ENCODE measurements around the gene SPDYC.

Gene SPDYC

DNA sequence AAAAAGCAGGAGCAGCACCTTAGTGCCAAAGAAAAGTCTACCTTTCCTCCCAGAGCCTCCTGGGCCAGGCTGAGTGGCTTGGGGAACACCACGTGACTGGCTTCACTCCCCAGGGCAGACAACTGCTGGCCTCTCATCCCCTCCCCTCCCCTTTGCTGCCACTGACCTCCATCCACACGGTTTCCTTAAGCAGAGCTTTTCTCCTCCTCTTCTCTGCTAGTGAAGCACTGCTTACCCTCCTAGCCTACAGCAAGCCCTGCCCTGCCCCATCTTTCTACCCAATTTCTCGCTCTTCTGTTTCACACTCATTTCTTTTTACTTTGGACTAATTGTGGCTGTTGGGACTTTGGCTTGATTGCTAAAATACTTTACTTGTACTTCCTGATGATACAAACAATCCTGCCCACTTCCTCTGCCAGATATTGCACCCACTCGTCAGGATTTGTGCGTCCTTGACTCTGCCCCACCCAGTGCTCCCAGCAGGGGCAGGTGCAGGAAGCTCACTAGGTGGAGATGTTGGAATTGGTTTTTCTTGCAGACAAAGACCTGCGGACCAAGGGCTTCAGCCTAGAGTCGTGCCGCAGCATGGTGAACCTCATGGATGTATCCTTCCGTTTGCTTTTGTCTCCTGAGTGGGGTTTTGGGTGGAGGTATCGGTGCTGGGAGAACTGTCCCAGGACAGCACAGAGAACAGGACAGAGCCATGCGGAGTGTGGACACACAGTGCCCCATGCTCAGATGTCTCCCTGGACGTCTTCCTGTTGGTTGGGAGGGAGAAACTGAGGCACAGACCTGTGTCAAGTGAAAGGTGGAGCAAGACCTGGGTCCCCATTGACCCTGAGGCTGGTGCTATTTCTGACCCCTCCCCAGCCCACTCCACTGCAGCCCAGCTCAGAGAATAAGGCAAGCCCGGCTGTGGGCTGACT lies 39.0 kb downstream of the SPDYC start:
- DNase-seq (ENCODE audit: low read depth in 2 of 2), result no peak
- H3K4me3 ChIP-seq (replicated peaks in 1 of 2; ENCODE audit: low read depth in 2 of 2, low read length in 2 of 2), result no peak overlapping the region
- TF ChIP-seq, protein P1, sequence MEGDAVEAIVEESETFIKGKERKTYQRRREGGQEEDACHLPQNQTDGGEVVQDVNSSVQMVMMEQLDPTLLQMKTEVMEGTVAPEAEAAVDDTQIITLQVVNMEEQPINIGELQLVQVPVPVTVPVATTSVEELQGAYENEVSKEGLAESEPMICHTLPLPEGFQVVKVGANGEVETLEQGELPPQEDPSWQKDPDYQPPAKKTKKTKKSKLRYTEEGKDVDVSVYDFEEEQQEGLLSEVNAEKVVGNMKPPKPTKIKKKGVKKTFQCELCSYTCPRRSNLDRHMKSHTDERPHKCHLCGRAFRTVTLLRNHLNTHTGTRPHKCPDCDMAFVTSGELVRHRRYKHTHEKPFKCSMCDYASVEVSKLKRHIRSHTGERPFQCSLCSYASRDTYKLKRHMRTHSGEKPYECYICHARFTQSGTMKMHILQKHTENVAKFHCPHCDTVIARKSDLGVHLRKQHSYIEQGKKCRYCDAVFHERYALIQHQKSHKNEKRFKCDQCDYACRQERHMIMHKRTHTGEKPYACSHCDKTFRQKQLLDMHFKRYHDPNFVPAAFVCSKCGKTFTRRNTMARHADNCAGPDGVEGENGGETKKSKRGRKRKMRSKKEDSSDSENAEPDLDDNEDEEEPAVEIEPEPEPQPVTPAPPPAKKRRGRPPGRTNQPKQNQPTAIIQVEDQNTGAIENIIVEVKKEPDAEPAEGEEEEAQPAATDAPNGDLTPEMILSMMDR (IDR thresholded peaks at IDR 0.05; ENCODE audit: low read depth, low read length), result no peak

DNA sequence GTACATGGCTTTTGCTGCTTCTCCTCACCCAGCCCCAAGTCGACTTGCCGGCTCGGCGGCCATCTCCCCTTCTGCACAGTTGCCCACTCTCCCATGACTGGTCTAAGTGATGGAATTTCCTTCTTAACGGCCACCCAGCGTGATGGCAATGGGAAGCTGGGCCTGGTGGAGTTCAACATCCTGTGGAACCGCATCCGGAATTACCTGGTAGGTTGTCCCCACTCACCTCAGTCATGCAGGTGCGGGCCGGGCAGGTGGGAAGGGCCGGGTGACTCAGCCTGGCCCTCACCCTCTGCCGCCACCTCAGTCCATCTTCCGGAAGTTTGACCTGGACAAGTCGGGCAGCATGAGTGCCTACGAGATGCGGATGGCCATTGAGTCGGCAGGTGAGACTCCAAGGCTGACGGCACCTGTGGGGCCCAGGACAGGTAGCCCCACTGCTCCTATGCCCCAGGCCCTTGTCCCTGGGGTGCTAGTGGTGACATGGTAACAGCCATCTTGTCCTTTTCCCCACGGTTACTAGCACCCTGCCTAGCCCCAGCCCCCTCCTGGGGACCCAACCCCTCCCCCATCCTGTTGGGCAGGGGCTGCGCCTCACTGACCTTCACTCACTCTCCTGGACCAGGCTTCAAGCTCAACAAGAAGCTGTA lies 39.8 kb downstream of the SPDYC start:
- TF ChIP-seq, protein P1 (IDR thresholded peaks at IDR 0.05; ENCODE audit: low read depth, low read length), result no peak
- DNase-seq (ENCODE audit: low read depth in 2 of 2), result no peak
- no peak overlapping the region for H3K4me3 ChIP-seq (replicated peaks in 1 of 2; ENCODE audit: low read depth in 2 of 2, low read length in 2 of 2)

DNA sequence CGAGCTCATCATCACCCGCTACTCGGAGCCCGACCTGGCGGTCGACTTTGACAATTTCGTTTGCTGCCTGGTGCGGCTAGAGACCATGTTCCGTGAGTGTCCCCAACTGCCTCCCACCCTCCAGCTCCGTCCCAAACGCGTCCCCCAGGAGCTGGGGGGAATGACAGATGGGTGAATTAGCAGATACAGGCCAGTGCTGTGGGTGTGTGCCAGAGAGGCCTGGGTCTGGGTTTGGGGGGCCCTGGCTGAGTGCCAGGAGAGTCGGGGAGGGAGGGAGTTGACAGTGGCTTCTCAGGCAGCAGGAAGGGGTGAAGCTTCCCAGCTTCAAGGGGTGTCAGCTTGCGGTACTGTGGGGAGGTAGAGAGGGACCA lies 40.3 kb downstream of the SPDYC start:
- no peak for DNase-seq (ENCODE audit: low read depth in 2 of 2)
- TF ChIP-seq, protein P1 (IDR thresholded peaks at IDR 0.05; ENCODE audit: low read depth, low read length), result no peak

DNA sequence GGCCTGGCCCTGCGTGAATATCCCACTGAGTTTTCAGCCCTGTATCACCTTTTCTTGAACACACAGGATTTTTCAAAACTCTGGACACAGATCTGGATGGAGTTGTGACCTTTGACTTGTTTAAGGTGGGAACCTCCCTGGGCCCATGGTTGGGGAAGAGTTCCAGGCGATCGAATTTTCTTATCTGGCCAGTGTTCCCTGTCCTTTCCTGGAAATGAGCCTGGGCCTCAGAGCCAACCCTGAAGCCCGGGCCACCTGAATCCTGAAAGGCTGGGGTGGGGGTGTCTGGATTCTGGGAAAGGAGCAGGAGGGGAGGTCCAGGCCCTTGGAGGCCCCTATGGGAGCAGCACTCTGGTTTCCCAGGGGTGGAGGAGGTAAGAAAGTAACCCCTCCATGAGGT lies 40.7 kb downstream of the SPDYC start:
- no peak for DNase-seq (ENCODE audit: low read depth in 2 of 2)
- no peak overlapping the region for H3K4me3 ChIP-seq (replicated peaks in 1 of 2; ENCODE audit: low read depth in 2 of 2, low read length in 2 of 2)
- TF ChIP-seq, protein P1 (IDR thresholded peaks at IDR 0.05; ENCODE audit: low read depth, low read length), result no peak

More for the DNA sequence above, 40.3 kb downstream of the SPDYC start:
- H3K4me3 ChIP-seq (replicated peaks in 1 of 2; ENCODE audit: low read depth in 2 of 2, low read length in 2 of 2), result no peak overlapping the region

DNA sequence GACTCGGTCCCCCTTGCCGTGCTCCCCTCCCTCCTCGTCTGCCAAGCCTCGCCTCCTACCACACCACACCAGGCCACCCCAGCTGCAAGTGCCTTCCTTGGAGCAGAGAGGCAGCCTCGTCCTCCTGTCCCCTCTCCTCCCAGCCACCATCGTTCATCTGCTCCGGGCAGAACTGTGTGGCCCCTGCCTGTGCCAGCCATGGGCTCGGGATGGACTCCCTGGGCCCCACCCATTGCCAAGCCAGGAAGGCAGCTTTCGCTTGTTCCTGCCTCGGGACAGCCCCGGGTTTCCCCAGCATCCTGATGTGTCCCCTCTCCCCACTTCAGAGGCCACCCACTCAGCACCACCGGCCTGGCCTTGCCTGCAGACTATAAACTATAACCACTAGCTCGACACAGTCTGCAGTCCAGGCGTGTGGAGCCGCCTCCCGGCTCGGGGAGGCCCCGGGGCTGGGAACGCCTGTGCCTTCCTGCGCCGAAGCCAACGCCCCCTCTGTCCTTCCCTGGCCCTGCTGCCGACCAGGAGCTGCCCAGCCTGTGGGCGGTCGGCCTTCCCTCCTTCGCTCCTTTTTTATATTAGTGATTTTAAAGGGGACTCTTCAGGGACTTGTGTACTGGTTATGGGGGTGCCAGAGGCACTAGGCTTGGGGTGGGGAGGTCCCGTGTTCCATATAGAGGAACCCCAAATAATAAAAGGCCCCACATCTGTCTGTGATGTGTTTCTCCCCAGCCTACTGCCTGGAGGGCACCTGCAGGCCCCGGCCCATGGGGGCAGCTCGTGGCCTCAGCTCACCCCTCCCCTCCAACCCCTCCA lies 41.5 kb downstream of the SPDYC start:
- no peak overlapping the region for H3K4me3 ChIP-seq (replicated peaks in 1 of 2; ENCODE audit: low read depth in 2 of 2, low read length in 2 of 2)
- no peak for DNase-seq (ENCODE audit: low read depth in 2 of 2)
- TF ChIP-seq, protein P1 (IDR thresholded peaks at IDR 0.05; ENCODE audit: low read depth, low read length), result no peak

DNA sequence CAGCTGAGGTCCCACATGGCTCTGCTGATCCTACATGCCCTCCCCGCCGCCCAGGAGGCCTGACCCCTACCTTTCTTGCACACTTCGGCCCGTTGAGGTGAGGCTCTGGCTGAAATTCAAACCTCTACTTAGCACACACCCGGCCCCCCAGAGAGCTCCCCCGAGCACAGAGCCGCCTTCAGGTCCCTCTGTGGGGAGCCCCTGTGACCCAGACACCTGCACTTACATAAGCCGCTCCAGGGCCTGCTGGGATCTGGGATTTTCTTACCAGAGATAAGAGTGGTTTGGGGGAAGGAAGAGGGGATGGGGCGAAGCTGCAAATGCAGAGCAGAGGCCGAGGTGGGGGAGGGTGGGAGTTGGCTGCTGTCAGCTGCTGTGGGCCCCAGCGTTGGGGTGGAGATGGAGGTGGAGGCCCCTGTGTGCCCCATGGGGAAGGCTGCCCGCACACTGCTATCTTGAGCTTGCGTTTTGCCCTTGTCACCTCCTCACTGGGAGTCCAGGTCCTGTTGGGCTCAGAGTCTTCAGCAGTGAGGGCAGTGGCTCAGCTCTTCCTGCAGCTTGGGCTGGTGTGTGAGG lies 42.3 kb downstream of the SPDYC start:
- TF ChIP-seq, protein P1 (IDR thresholded peaks at IDR 0.05; ENCODE audit: low read depth, low read length), result no peak
- H3K4me3 ChIP-seq (replicated peaks in 1 of 2; ENCODE audit: low read depth in 2 of 2, low read length in 2 of 2), result no peak overlapping the region

More for the DNA sequence above, 42.3 kb downstream of the SPDYC start:
- peak in 1 of 2 donors; percentile 18 for DNase-seq (ENCODE audit: low read depth in 2 of 2)

Measured in cardiac fibroblast (primary cell).